Mesenchymal stem cell (in vitro differentiated cells and primary cell): ENCODE results near the gene DNAL1.
"Not testable (repeated sequence)": the region's sequence is repeated elsewhere in the genome, so short reads cannot be mapped to it uniquely, and the experiment has no call there.

ENCODE experiments used
- DNase-seq: peaks from one replicate; pipeline ENCODE4 v3.0.0-alpha.2; 2013
- H2AFZ ChIP-seq: one replicate; pipeline ENCODE4 v1.6.1; 2013; ENCODE audit warnings: low read depth, mild to moderate bottlenecking, control low read depth, inconsistent platforms, low read length, moderate library complexity
- H2AK5ac ChIP-seq: 2 replicates; pipeline ENCODE4 v1.6.1; 2013; ENCODE audit warnings: low read length, moderate library complexity, mild to moderate bottlenecking, inconsistent platforms; ENCODE audit not compliant: severe bottlenecking
- H2BK120ac ChIP-seq: one replicate; pipeline ENCODE4 v1.6.1; 2013; ENCODE audit warnings: low read depth, mild to moderate bottlenecking, inconsistent platforms, low read length, moderate library complexity
- H2BK12ac ChIP-seq, 2 experiments: one replicate each; pipeline ENCODE4 v1.6.1; 2013; ENCODE audit warnings: inconsistent platforms in 2 of 2, low read length in 2 of 2, mild to moderate bottlenecking in 2 of 2, moderate library complexity in 2 of 2, control low read depth in 1 of 2
- H2BK15ac ChIP-seq: one replicate; pipeline ENCODE4 v1.6.1; 2013; ENCODE audit warnings: mild to moderate bottlenecking, low read depth, inconsistent platforms; ENCODE audit not compliant: poor library complexity, severe bottlenecking
- H2BK5ac ChIP-seq: 2 replicates; pipeline ENCODE4 v1.6.1; 2013; ENCODE audit warnings: low read depth, mild to moderate bottlenecking, low read length, control low read depth, inconsistent platforms; ENCODE audit not compliant: poor library complexity, severe bottlenecking
- H3K14ac ChIP-seq, 2 experiments: one replicate each; pipeline ENCODE4 v1.6.1; 2013; ENCODE audit warnings: inconsistent platforms in 2 of 2, low read length in 2 of 2, control low read depth in 1 of 2, mild to moderate bottlenecking in 1 of 2, moderate library complexity in 1 of 2
- H3K18ac ChIP-seq, 2 experiments: one replicate each; pipeline ENCODE4 v1.6.1; 2013; ENCODE audit warnings: inconsistent platforms in 2 of 2, low read length in 2 of 2, control low read depth in 1 of 2, low read depth in 1 of 2, mild to moderate bottlenecking in 1 of 2
- H3K23ac ChIP-seq, 2 experiments: one replicate each; pipeline ENCODE4 v1.6.1; 2013; ENCODE audit warnings: inconsistent platforms in 2 of 2, low read length in 2 of 2, mild to moderate bottlenecking in 2 of 2, moderate library complexity in 2 of 2, control low read depth in 1 of 2
- H3K27ac ChIP-seq: 2 replicates; pipeline ENCODE4 v1.5.1; 2013; ENCODE audit warnings: mild to moderate bottlenecking, moderate library complexity, low read length, control low read depth, inconsistent platforms; ENCODE audit not compliant: poor library complexity, severe bottlenecking
- H3K27me3 ChIP-seq, 2 experiments: 2 replicates each; pipeline versions ENCODE4 v1.6.1 to v1.7.0; 2013; ENCODE audit warnings: low read length in 2 of 2, mild to moderate bottlenecking in 2 of 2, moderate library complexity in 2 of 2, control low read depth in 1 of 2, inconsistent platforms in 1 of 2; ENCODE audit not compliant: control insufficient read depth in 1 of 2, insufficient read depth in 1 of 2
- H3K36me3 ChIP-seq, 2 experiments: 2 replicates each; pipeline versions ENCODE4 v1.6.1 to v1.7.0; 2013; ENCODE audit warnings: low read length in 2 of 2, control low read depth in 1 of 2, inconsistent platforms in 1 of 2, low read depth in 1 of 2, mild to moderate bottlenecking in 1 of 2; ENCODE audit not compliant: insufficient read depth in 2 of 2, control insufficient read depth in 1 of 2
- H3K4ac ChIP-seq, 2 experiments: one replicate each; pipeline ENCODE4 v1.6.1; 2013; ENCODE audit warnings: inconsistent platforms in 2 of 2, low read length in 2 of 2, mild to moderate bottlenecking in 2 of 2, moderate library complexity in 2 of 2, control low read depth in 1 of 2, low read depth in 1 of 2
- H3K4me1 ChIP-seq: 2 replicates; pipeline ENCODE4 v1.6.1; 2013; ENCODE audit warnings: low read depth, low read length, control low read depth; ENCODE audit not compliant: control insufficient read depth, insufficient read depth
- H3K4me2 ChIP-seq: 2 replicates; pipeline ENCODE4 v1.6.1; 2013; ENCODE audit warnings: low read length, mild to moderate bottlenecking, inconsistent platforms; ENCODE audit not compliant: poor library complexity, severe bottlenecking
- H3K4me3 ChIP-seq, 2 experiments: 2 replicates each; pipeline versions ENCODE4 v1.5.1 to v1.7.0; 2013; ENCODE audit warnings: low read length in 2 of 2, mild to moderate bottlenecking in 2 of 2, control low read depth in 1 of 2, low read depth in 1 of 2; ENCODE audit not compliant: insufficient read depth in 1 of 2
- H3K79me1 ChIP-seq: replicated peaks from 2 replicates; pipeline ENCODE4 v1.6.1; 2013; ENCODE audit warnings: mild to moderate bottlenecking, control low read depth, low read length, inconsistent platforms; ENCODE audit not compliant: poor library complexity, severe bottlenecking
- H3K9ac ChIP-seq: 2 replicates; pipeline ENCODE4 v1.7.0; 2013; ENCODE audit warnings: mild to moderate bottlenecking, low read length, moderate library complexity
- H3K9me3 ChIP-seq: 2 replicates; pipeline ENCODE4 v1.7.0; 2013; ENCODE audit warnings: mild to moderate bottlenecking, low read length; ENCODE audit not compliant: control insufficient read depth
- H4K8ac ChIP-seq: one replicate; pipeline ENCODE4 v1.6.1; 2013; ENCODE audit warnings: inconsistent platforms, mild to moderate bottlenecking, low read length, moderate library complexity
- H4K91ac ChIP-seq: one replicate; pipeline ENCODE4 v1.6.1; 2013; ENCODE audit warnings: mild to moderate bottlenecking, low read length, inconsistent platforms
- WGBS: methylation state at CpG from one replicate; pipeline ENCODE4 v1.1.7; 2013; ENCODE audit warnings: mixed read lengths; 5-methylcytosine and 5-hydroxymethylcytosine counted together

The DNAL1 gene

DNA sequence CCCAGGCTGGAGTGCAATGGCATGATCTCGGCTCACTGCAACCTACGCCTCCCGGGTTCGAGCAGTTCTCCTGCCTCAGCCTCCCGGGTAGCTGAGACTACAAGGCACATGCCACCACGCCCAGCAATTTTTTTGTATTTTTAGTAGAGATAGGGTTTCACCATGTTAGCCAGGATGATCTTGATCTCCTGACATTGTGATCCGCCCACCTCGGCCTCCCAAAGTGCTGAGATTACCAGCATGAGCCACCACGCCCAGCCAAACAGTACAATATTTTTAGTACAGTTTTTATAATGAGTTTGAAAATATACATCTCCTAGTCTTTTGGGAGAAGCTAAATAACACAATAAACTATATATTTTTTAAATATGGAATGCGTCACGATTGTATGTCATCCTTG is 14.4 kb downstream of the DNAL1 start:
- peaks cover 3 to 17% of the 10 kb centered on the region in 2 experiments for H3K36me3 ChIP-seq
- not testable (repeated sequence) for H3K18ac ChIP-seq, H3K23ac ChIP-seq, H2BK120ac ChIP-seq, H2BK15ac ChIP-seq, H3K14ac ChIP-seq, H4K8ac ChIP-seq, H3K9ac ChIP-seq, H4K91ac ChIP-seq, H2AK5ac ChIP-seq, DNase-seq, H3K4ac ChIP-seq, H3K27ac ChIP-seq, H3K79me1 ChIP-seq, H2BK12ac ChIP-seq, H3K27me3 ChIP-seq, H2BK5ac ChIP-seq, H2AFZ ChIP-seq, H3K4me3 ChIP-seq, H3K4me1 ChIP-seq, H3K9me3 ChIP-seq, H3K4me2 ChIP-seq
- WGBS = 99% methylated on average over 10 of the region's 11 CpGs

DNA sequence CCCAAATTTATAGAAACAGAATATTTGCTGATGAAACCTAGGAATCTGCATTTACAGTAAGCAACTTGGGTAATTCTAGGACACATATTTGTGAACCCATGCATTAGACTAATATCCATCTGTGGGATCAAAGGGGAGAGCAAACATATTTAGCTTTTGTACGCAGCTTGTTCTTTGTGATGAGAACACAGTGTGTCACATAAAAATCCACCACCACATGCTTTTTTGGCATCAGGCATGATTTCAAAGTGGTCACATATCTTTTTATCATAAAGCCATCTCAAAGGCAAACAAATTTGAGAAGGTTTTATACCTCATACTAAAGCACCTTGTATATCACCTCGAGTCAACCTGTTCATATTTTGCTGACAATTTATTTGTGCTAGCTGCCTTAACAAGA is 15.7 kb downstream of the DNAL1 start:
- Histone ChIP-seq H3K14ac (no peak overlapping the region), H2BK12ac (no peak overlapping the region), H3K4me1 (no peaks in the 10 kb centered on the region), H4K91ac (no peak overlapping the region), H2BK120ac (no peak overlapping the region), H3K4me3 (no peak overlapping the region), H3K23ac (no peak overlapping the region), H2AFZ (no peak overlapping the region), H3K79me1 (peaks cover 6% of the 10 kb centered on the region), H2BK5ac (no peak overlapping the region), H2AK5ac (no peak overlapping the region), H3K9me3 (no peaks in the 10 kb centered on the region), H4K8ac (no peak overlapping the region), H3K18ac (no peak overlapping the region), H2BK15ac (no peak overlapping the region), H3K4ac (no peak overlapping the region), H3K4me2 (no peak overlapping the region), H3K27ac (no peak overlapping the region), H3K9ac (no peak overlapping the region), H3K27me3 (no peaks in the 10 kb centered on the region), H3K36me3 (peaks cover 3 to 14% of the 10 kb centered on the region in 2 experiments)
- no peak for DNase-seq
- 97% methylated on average over 2 of the region's 2 CpGs for WGBS

DNA sequence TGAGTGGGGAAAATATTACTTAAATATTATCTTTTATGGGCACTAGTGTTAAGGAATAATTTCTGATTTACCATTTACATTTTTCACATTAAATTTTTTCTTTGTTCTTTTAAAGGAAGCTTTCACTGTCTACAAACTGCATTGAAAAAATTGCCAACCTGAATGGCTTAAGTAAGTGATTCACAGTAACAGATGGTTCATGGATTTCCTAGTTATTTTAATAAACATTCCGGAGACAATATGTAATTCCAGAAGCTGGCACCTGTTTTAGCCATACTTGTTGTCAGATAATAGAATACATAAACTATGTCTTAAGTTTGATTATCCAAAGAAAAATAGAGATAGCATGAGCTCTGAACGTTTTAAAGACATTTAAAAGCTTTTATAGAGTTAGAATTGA is 17.1 kb downstream of the DNAL1 start:
- H3K79me1 ChIP-seq = peaks cover 6% of the 10 kb centered on the region
- no peak overlapping the region for H2BK120ac ChIP-seq
- no peak overlapping the region for H4K8ac ChIP-seq
- no peak overlapping the region for H2AK5ac ChIP-seq
- no peak overlapping the region for H3K14ac ChIP-seq
- H3K4me3 ChIP-seq = no peak overlapping the region
- H4K91ac ChIP-seq = no peak overlapping the region
- H3K27ac ChIP-seq = no peak overlapping the region
- DNase-seq = no peak
- no peak overlapping the region for H2BK12ac ChIP-seq
- no peak overlapping the region for H2AFZ ChIP-seq
- H3K27me3 ChIP-seq = no peaks in the 10 kb centered on the region
- peaks cover 3 to 14% of the 10 kb centered on the region in 2 experiments for H3K36me3 ChIP-seq
- WGBS = no CpG with 5 or more reads among the region's 2 CpGs
- H3K9ac ChIP-seq = peak overlapping the region; percentile 3
- H3K9me3 ChIP-seq = no peaks in the 10 kb centered on the region
- no peak overlapping the region for H2BK5ac ChIP-seq
- H3K4me1 ChIP-seq = no peaks in the 10 kb centered on the region
- no peak overlapping the region for H3K18ac ChIP-seq
- no peak overlapping the region for H3K4ac ChIP-seq
- no peak overlapping the region for H3K23ac ChIP-seq
- no peak overlapping the region for H3K4me2 ChIP-seq
- H2BK15ac ChIP-seq = no peak overlapping the region

DNA sequence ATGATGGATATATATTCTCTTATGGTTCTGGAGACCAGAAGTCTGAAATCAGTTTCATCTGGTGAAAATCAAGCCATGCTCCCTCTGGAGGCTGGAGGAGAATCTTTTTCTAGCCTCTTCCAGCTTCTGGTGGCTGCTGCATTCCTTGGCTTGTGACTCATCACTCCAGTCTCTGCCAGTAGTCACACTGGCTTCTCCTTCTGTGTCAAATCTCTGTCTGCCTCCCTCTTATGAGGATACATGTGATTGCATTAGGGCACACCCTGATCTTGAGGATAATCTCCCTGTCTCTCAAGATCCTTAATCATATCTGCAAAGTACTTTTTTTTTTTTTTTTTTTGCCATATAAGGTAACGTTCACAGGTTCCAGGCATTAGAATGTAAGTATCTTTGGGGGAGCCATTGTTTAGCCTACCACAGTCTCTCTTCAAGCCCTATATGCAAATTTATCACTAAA is 17.7 kb downstream of the DNAL1 start:
- no peaks in the 10 kb centered on the region for H3K4me1 ChIP-seq
- H2BK5ac ChIP-seq = no peak overlapping the region
- H3K23ac ChIP-seq = no peak overlapping the region
- H3K4ac ChIP-seq = no peak overlapping the region
- no peak overlapping the region for H4K8ac ChIP-seq
- no peak overlapping the region for H3K14ac ChIP-seq
- H3K79me1 ChIP-seq = peaks cover 4% of the 10 kb centered on the region
- H3K4me2 ChIP-seq = no peak overlapping the region
- H2BK120ac ChIP-seq = no peak overlapping the region
- no peak overlapping the region for H4K91ac ChIP-seq
- H3K4me3 ChIP-seq = no peak overlapping the region
- DNase-seq = peak; percentile 93
- no peak overlapping the region for H3K18ac ChIP-seq
- 44% methylated on average over 1 of the region's 1 CpG for WGBS
- H3K27ac ChIP-seq = peak overlapping the region; percentile 72
- no peaks in the 10 kb centered on the region for H3K9me3 ChIP-seq
- H2BK12ac ChIP-seq = no peak overlapping the region
- H3K9ac ChIP-seq = peak overlapping the region; percentile 3
- no peak overlapping the region for H2AFZ ChIP-seq
- H3K36me3 ChIP-seq = peaks cover 3 to 14% of the 10 kb centered on the region in 2 experiments
- no peak overlapping the region for H2BK15ac ChIP-seq
- H3K27me3 ChIP-seq = no peaks in the 10 kb centered on the region
- no peak overlapping the region for H2AK5ac ChIP-seq
